DLD1 (cell line): Measurements from ENCODE around the gene GAS7.

Experiments
- in situ Hi-C: cut with HindIII; loops from 2 replicates; pipeline ENCODE4 v1.10.0; 2017; ENCODE audit warnings: low sequenced_read_pairs

Gene GAS7

GRCh38 chr17:10198509-10199249 is at the start of gene GAS7:
Gene GAS7 (minus strand): TSS chr17:10198606.
- in situ Hi-C loops = no loop called here

- in situ Hi-C loops = no loop called here
Observed at GRCh38 chr17:10247810-10248209, 49.4 kb upstream of the GAS7 start.

- in situ Hi-C loops = no loop called here
Observed at GRCh38 chr17:10243883-10244844, 45.8 kb upstream of the GAS7 start.

DNA sequence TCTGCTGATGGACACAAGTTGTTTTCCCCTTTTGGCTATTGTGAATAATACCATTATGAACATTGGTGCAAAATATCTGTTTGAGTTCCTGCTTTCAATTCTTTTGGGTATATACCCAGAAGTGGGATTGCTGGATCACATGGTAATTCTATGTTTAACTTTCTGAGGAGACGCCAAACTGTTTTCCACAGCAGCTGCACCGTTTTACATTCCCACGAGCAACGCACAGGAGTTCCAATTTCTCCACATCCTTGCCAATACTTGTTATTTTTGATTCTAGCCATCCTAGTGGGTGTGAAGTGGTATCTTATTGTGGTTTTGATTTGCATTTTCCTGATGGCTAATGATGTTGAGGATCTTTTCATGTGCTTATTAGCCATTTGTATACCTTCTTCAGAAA is 43.4 kb upstream of the GAS7 start:
- in situ Hi-C loops = no loop called here

DNA sequence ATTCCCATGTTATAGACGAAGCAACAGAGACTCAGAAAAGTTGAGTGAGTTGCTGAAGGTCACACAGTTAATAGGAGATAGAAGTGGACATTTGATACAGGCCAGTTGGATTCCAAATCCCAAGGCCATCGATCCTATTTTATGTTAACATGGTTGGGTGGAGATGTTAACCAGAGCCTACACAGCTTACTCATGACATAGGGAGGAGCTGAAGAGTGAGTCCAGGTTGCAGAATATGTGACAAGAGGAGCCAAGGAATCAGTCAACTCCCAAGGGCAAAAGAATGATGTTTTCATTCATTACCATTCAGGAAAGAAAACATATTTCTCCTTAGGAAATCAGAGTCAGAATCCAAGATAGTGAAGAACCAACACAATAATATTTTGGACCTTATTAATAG is 40.3 kb upstream of the GAS7 start:
- in situ Hi-C loops = no loop called here

DNA sequence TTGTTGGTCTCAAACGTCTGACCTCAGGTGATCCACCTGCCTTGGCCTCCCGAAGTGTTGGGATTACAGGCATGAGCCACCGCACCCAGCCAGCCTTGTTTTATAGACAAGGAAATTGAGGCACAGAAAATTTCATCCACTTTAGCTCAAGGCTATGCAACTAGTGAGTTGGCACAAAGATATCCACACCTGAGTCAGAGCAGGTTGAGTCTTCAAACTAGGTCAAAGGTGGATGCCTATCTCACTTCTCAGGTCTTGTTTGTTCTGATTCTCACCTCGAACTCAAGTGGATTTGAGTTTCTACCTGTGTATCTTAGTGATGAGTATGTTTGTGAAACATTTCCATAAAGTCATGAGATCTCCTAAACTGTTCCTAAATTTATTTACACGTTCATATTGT is 35.6 kb upstream of the GAS7 start:
- in situ Hi-C loops = no loop called here

DNA sequence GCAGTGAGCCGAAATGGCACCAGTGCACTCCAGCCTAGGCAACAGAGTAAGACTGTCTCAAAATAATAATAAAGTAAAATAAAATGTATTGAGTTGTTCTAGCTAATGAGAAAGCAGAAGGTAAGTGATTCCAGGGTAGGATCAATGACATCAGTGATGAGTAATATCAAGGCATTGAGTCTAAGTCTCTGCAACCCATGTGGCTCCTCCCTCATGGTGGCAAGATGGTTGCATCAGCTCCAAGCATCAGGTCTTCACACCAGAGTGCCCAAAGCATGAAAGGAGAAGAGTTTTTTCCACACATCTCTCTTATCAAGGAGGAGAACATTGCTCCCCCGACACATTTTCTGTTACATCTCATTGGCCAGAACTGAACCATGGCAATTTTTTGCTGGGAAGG is 34.8 kb upstream of the GAS7 start:
- in situ Hi-C loops = no loop called here

- in situ Hi-C loops = no loop called here
Observed at GRCh38 chr17:10229181-10229580, 30.8 kb upstream of the GAS7 start.

DNA sequence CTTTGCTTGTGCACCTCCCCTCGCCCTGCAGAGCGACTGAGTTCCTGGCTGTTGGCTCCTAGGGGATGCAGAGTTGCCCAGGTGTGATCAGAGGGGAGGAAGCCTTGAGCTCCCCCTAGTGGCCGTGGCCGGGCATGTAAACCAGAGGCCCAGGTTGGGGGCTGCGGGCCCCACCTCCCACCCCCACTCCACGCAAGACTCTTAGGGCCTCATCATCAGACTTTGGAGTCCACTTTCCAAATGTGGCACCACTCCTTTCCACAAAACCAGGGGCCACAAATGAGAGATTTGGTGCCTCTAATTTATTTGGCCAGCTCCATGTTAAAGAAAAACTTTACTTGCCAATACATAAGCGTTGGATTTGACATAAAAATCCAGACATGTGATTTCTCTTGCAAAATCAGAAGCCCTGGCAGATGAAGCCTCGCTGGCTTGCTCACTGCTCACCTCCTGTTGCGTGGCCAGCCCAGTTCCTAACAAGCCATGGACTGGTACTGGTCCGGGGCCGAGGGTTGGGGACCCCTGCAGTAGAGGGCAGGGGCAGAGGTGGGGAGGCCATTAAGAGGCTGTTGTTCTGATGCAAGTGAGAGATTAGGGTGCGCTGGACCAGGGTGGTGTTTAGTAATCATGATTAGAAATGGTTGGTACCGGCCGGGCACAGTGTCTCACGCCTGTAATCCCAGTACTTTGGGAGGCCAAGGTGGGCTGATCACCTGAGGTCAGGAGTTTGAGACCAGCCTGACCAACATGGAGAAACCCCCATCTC is 28.7 kb upstream of the GAS7 start:
- in situ Hi-C loops = no loop called here

- in situ Hi-C loops = no loop called here
Observed at GRCh38 chr17:10224582-10225195, 26.3 kb upstream of the GAS7 start.

GRCh38 chr17:10219193-10219592 is 20.8 kb upstream of the GAS7 start:
- in situ Hi-C loops = no loop called here

GRCh38 chr17:10217916-10218315 is 19.5 kb upstream of the GAS7 start:
- in situ Hi-C loops = no loop called here

DNA sequence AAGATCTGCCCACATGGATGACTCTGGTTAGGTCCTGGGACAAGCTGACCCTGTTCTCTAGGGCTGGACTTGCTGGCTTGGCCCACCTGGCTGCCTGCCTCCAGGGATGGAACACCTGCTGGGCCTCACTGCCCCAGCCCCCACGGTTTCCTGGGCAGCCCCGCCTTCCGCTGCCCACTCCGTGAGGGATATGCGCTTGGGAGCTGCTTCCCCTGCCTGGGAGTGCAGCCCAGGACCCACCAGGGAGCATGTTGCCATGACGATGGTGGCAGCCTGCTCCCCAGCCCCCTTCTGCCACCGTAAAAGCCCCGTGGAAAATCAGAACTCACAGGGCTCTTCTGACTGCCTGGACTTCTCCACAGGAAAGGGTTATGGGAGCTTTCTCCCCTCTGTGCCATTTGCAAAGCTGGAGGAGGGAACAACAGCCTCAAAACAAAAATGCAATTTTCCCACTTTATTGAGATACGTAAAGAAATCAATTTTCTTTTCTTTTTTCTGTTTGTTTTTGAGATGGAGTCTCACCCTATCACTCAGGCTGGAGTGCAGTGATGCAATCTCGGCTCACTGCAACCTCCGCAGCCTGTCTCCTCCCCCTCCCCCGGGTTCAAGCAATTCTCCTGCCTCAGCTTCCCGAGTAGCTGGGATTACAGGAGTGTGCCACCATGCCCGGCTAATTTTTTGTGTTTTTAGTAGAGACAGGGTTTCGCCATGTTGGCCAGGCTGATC is 18.0 kb upstream of the GAS7 start:
- in situ Hi-C loops = no loop called here

GRCh38 chr17:10215286-10215685 is 16.9 kb upstream of the GAS7 start:
- in situ Hi-C loops = no loop called here

- in situ Hi-C loops = no loop called here
Observed at GRCh38 chr17:10211666-10212065, 13.3 kb upstream of the GAS7 start.

GRCh38 chr17:10210151-10210574 is 11.8 kb upstream of the GAS7 start:
- in situ Hi-C loops = no loop called here

- in situ Hi-C loops = no loop called here
Observed at GRCh38 chr17:10208604-10209193, 10.3 kb upstream of the GAS7 start.

- in situ Hi-C loops = no loop called here
Observed at GRCh38 chr17:10207153-10207552, 8.7 kb upstream of the GAS7 start.

DNA sequence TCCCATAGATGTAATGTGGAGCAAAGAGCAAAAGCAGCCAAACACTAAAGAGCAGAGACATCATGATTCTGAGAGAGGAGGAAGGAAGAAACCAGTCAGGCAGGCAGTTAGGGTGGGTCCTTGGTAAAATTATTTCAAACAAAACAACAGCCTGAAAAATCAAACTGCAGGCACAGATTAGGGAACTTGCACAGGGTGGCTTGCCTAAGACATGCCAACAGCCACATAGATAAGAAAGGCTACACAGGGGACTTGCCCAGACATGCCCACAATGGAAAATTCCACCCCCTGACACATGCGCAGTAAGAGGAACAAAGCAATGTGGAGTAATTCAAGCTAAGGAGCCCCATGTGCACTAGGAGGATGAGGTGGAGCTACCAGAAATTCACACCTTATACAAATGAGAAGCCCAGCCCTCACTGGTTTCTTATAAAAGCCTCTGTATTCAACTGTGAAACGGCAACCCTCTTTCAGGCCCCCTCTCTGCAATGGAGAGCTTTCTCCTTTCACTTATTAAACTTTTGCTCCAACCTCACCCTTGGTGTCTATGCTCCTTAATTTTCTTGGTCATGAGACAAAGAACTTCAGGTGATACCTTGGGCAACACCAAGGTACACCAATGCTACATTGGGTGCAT is 7.3 kb upstream of the GAS7 start:
- in situ Hi-C loops = no loop called here
